Cardiac fibroblast (primary cell): Measurements from ENCODE around the gene MAPK12.

Experiments used
- DNase-seq, 2 donors: peaks; one replicate each; pipeline versions ENCODE4 v3.0.0 to v3.0.0-alpha.2; 2010; ENCODE audit warnings: low read depth in 2 of 2
- H3K4me3 ChIP-seq, 2 donors: replicated peaks in 1 of 2; 1 replicate in 1 of 2; 2 replicates in 1 of 2; pipeline ENCODE4 v1.5.1; 2011; ENCODE audit warnings: low read depth in 2 of 2, low read length in 2 of 2, mild to moderate bottlenecking in 2 of 2, moderate library complexity in 1 of 2
- TF ChIP-seq, protein P1 (sequence below): IDR thresholded peaks from one replicate; pipeline ENCODE4 v1.5.1; 2011; ENCODE audit warnings: low read depth, mild to moderate bottlenecking, low read length, inconsistent platforms

Gene MAPK12

GRCh38 chr22:50221410-50222300, 39.8 kb downstream of the MAPK12 start:
- no peak overlapping the region for H3K4me3 ChIP-seq
- no peak for DNase-seq
- TF ChIP-seq, protein P1, sequence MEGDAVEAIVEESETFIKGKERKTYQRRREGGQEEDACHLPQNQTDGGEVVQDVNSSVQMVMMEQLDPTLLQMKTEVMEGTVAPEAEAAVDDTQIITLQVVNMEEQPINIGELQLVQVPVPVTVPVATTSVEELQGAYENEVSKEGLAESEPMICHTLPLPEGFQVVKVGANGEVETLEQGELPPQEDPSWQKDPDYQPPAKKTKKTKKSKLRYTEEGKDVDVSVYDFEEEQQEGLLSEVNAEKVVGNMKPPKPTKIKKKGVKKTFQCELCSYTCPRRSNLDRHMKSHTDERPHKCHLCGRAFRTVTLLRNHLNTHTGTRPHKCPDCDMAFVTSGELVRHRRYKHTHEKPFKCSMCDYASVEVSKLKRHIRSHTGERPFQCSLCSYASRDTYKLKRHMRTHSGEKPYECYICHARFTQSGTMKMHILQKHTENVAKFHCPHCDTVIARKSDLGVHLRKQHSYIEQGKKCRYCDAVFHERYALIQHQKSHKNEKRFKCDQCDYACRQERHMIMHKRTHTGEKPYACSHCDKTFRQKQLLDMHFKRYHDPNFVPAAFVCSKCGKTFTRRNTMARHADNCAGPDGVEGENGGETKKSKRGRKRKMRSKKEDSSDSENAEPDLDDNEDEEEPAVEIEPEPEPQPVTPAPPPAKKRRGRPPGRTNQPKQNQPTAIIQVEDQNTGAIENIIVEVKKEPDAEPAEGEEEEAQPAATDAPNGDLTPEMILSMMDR: no peak

DNA sequence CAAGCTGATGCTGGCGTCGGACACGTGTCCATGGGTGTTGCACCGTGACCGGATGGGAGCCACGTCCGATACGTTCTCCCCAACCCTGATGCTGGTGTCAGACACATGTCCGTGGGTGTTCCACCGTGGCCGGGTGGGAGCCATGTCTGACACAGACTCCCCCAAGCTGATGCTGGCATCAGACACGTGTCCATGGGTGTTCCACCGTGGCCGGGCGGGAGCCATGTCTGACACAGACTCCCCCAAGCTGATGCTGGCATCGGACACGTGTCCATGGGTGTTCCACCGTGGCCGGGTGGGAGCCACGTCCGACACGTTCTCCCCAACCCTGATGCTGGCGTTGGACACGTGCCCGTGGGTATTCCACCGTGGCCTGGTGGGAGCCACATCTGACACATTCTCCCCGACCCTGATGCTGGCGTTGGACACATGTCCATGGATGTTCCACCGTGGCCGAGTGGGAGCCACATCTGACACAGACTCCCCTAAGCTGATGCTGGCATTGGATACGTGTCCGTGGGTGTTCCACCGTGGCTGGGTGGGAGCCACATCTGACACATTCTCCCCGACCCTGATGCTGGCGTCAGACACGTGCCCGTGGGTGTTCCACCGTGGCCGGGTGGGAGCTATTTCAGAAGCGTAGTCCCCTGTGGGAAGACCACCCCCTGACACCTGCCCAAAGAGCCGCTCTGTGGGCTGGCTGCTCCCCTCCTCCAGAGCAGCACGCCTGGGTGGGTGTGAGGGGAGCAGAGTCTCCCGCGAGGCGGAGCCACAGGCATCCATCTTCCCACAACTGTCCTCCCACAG, 40.7 kb downstream of the MAPK12 start:
- H3K4me3 ChIP-seq: no peak overlapping the region
- TF ChIP-seq, protein P1: no peak
- DNase-seq: no peak

DNA sequence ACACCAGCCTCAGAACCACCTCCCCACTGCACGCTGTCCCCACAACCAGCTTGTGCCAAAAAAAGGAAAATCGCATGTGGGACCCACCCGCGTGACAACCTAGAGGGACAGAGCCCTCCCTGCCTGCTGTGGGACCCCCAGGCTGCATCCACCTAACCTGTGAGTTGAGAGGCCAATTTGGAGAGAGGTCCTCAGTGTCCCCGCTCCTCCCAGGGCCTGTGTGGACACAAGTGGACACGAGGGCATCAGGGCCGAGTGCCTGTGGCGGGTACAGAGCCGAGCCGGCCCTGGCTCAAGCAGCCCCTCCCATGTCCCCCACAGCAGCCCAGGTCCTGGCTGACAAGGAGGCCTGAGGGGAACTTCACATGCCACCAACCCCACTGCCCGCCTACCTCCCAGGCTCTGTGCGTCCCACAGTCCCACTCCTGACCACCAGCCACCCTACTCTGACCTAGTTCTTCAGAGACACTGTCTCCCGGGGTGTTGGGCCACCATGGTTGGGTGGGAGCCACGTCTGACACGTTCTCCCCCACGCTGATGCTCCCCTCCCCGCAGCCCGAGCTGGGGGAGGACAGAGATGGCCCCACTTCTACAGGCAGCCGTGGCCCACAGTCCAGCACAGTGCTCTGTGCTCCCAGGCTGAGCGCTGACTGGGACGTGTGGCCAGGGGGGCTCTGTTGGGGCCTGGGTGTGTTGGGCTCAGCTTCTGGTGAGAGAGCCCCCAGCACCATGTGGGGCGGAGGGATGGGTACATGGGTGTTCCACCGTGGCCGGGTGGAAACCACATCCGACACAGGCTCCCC, 41.5 kb downstream of the MAPK12 start:
- TF ChIP-seq, protein P1: no peak
- DNase-seq: no peak
- H3K4me3 ChIP-seq: no peak overlapping the region

DNA sequence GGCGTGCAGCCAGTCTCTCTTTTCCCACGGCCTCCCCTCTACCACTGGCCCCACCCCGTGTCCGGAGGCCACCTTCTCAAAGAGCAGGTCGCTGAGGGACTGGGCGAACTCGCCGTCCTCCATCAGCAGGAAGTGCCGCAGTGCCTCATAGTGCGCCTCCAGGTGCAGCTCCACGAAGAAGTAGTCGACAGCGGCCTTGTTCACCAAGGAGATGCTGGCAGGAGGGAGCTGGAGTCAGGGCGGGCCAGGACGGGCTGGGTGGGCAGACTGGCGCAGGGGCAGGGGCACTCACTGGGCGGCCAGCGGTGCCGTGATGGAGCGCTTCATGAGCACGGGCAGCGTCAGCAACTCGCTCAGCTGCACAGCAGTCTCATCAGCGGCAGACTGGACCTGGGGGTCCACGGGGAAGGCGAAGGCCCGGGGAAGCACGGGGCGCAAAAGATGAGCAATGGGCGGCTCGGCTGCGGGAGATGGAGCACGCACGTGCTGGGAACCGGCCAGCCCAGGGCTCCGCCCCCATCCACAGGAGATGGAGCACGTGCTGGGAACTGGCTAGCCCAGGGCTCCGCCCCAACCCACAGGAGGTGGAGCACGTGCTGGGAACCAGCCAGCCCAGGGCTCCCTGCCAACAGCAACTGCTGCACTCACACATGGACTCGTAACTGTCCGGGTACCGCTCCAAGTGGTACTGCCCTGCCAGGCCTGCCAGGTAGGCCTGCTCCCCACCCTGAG, 42.3 kb downstream of the MAPK12 start:
- H3K4me3 ChIP-seq: no peak overlapping the region
- TF ChIP-seq, protein P1: no peak
- DNase-seq: peak; percentile 65 to 87

- H3K4me3 ChIP-seq: no peak overlapping the region
- DNase-seq: no peak
- TF ChIP-seq, protein P1: no peak
Measured at GRCh38 chr22:50218153-50218995, 43.1 kb downstream of the MAPK12 start.
